AG09319 (cell line): ENCODE data around the gene ZNF133.

Source experiments
- DNase-seq: peaks from one replicate; pipeline ENCODE4 v3.0.0-alpha.2; 2010; ENCODE audit warnings: low read depth; ENCODE audit errors: extremely low read depth
- TF ChIP-seq, protein P1 (sequence below): IDR thresholded peaks from 2 replicates; pipeline ENCODE4 v1.5.1; 2011; ENCODE audit warnings: low read depth, mild to moderate bottlenecking, inconsistent platforms, low read length, moderate library complexity

Gene ZNF133

DNA sequence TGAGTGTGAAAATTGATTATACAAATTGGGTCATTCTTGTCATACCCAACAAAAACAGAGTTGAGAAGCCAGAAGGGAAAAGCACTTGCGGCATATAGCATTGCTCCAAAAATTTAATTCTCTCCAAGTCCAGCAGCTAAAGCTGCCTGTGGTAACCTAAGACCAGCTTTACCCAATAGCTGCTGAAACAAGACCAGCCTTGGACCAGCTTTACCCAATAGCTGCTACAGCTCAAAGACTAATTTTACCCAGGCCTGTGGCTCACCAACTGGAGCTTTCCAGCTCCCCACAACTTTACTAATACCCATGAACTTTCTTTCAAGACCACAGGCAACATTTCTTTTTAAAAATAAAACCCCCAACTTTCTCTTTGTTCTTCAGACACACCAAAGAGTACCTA, 32.8 kb upstream of the ZNF133 start:
- DNase-seq, result no peak
- TF ChIP-seq, protein P1, sequence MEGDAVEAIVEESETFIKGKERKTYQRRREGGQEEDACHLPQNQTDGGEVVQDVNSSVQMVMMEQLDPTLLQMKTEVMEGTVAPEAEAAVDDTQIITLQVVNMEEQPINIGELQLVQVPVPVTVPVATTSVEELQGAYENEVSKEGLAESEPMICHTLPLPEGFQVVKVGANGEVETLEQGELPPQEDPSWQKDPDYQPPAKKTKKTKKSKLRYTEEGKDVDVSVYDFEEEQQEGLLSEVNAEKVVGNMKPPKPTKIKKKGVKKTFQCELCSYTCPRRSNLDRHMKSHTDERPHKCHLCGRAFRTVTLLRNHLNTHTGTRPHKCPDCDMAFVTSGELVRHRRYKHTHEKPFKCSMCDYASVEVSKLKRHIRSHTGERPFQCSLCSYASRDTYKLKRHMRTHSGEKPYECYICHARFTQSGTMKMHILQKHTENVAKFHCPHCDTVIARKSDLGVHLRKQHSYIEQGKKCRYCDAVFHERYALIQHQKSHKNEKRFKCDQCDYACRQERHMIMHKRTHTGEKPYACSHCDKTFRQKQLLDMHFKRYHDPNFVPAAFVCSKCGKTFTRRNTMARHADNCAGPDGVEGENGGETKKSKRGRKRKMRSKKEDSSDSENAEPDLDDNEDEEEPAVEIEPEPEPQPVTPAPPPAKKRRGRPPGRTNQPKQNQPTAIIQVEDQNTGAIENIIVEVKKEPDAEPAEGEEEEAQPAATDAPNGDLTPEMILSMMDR, result no peak

GRCh38 chr20:18256440-18257090, 31.8 kb upstream of the ZNF133 start:
- DNase-seq, result no peak
- TF ChIP-seq, protein P1, result no peak

GRCh38 chr20:18258126-18258860, 30.0 kb upstream of the ZNF133 start:
- no peak for DNase-seq
- TF ChIP-seq, protein P1, result no peak

DNA sequence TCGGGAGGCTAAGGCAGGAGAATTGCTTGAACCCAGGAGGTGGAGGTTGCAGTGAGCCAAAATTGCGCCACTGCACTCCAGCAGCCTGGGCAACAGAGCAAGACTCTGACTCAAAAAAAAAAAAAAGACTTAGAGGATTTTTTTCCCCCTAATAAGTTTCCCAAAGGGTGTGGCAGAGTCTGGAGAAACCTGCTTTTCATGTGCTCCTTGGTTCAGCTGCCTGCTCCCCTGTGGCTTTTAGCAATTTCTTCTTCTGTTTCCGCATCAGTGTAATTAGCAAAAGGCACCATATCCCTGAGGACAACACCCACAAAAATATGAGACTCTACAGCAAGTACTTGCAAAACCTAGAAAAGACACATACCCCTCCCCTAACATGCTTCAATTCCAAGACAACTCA, 28.6 kb upstream of the ZNF133 start:
- no peak for DNase-seq
- TF ChIP-seq, protein P1, result no peak

GRCh38 chr20:18263723-18264122, 24.6 kb upstream of the ZNF133 start:
- TF ChIP-seq, protein P1, result no peak
- DNase-seq, result no peak

- TF ChIP-seq, protein P1, result no peak
- no peak for DNase-seq
Observed at GRCh38 chr20:18265441-18265840, 22.9 kb upstream of the ZNF133 start.

DNA sequence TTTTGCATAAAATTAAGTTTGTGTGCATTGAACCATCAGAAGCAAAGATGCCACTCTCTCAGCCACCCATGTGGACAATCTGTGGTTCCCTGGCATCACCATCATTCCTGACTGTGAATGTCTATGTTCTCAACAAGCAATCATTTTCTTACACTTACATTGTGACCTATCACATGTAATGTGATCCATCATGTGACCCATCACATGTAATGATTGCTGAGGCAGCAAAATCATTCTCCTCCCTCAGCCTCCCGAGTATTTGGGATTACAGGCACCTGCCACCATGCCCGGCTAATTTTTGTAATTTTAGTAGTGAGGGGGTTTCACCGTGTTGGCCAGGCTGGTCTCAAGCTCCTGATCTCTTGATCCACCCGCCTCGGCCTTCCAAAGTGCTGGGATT, 22.0 kb upstream of the ZNF133 start:
- DNase-seq, result no peak
- TF ChIP-seq, protein P1, result no peak
